GM19372 (cell line): ENCODE results near the gene ZDHHC8.
A peak's percentile ranks its signal among the peaks of the same experiment; 100 is the strongest.

Experiments
- ATAC-seq: cut with Tn5 transposase; IDR thresholded peaks from one replicate; pipeline ENCODE4 v1.9.1; 2021; ENCODE audit warnings: mild to moderate bottlenecking, low read depth, moderate library complexity; ENCODE audit not compliant: unreplicated experiment

The ZDHHC8 gene

DNA sequence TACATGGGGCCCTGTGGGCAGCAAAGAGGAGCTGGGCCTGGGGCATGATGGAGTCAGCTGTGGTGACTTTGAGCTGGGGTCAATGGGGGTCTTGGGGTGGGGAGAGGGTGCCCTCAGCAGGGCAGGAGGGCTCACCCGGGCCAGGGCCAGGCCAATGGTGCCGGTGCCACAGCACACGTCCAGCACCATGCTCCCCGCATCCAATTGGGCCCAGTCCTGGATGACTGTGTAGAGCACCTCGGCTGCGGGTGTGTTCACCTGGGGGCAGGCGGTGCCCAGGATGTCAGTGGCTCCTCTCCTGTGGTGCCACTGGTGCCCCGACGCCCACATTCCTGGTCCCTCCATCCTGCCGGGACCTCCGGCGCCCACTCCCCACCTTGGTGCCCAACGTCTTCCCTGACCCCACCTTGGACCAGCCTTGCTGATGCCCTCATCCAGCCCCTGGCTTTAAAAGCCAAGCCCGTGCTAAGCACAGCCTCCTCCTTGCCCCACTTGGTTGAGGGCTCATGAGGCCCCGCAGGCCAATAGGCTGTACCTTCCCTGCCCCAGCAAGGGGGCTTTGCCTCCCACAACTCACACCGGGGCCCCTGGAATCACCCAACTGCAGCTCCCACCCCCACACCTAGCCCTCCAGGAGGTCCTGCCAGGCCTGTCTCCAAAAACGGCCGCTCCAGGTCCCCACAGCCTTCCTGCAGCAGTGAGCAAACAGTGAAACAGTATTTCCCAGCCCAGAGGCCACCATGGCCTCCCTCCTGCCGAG, 17.9 kb upstream of the ZDHHC8 start:
- ATAC-seq: no peak

DNA sequence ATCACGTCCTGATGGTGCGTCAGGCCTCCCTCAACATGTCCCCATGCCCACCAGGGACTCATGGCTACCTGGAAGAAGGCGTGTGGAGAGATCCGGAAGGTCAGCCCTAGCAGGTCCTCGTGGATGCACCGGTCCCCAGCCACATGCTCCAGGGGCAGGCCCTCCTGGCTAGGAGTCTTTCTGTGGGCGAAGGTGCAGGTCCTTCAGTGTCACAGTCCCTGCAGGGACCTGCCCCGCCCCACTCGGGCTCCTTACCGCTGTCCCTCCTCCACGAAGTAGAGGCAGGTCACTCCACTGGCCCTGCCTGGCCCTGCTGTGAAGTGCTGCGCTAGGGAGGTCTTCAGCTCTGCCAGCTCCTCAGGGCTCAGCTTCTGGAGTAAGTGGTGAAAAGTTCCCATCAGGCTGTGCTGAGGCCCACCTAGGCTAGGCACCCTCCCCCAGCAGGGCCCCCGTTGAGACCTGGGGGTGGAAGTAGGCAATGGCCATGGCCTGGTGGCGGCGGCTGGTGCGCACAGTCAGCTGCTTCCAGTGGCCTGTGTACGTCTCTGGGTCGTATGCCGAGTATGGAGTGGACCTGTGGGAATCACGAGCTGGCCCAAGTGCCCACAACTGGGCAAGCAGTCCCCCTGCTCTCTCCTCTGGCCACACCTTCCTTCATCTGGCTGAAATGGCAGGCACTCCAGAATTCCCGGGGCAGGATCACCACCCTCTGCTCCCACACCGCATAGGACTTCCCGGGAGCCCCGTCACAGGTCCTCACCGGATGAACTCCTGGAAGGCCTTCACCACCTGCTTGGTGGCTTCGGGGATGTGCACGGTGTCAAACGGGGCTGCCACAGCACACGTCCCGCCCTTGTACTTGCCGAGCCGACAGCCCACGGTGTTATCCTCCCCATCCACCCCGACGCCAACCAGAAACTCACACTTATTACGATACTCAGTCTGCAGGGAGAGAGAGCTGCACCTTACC, 16.8 kb upstream of the ZDHHC8 start:
- ATAC-seq: no peak

DNA sequence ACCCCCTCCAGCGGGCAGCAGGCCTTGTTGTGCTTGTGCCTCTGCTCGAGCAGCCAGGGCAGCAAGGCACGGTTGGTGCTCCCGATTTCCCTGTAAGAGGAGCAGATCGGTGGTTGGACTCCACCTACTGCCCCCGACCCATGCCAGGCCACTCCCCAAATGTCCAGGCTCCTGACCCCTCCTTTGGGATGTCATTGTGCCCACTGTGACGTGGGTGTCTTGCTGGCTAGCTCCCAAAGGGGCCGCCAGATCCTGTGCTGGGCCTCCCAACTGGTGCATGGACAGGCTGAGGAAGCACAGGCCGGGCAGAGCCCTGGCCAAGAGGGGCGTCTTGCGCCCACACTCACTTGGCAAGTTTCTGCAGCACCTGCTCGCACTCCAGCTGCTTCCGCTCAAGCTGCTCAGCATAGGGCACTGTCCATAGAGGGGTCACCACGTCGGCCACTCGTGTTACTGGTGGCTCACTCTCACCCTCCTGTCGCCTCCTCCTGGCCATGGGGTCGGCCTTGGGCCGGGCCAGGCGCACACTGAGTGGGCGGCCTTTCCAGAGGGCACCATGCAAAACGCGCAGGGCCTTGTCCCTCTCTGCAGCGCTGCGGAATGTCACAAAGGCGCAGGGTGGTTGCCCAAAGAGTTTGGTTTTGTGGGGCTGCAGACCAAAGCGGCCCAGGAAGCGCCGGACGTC, 15.8 kb upstream of the ZDHHC8 start, which contains the start of gene RANBP1:
Gene RANBP1 (plus strand): TSS at position 414 of the 685 bp plus-strand sequence. CDS start 81 bp downstream, at position 495.
- no peak for ATAC-seq

DNA sequence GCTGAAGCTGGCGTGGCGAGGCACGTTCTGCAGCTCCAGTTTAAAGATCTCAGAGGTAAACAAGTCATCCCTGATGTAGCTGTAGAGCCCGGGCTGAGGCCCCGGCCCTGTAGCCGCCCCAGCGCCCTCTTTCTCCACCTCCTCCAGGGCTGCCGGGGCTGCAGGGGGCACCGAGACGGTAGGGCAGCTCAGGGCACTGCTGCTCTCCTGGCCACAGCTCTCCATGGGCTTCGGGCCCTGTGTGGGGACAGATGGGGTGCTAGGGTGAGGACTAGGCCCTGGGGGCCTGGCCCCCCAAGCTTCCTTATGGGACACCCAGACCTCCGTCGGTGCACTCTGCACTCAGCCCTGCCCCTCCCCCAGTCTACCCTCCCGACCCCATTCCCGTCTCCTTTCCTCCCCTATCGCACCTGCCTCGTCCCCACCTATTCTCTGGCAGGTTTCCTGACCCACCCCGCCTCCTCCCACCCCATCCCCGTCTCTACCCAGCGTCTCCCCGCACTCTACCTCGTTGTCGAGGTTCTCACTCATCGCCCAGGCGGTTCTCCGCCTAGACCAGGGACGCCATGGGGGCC, 15.1 kb upstream of the ZDHHC8 start:
- ATAC-seq: no peak

DNA sequence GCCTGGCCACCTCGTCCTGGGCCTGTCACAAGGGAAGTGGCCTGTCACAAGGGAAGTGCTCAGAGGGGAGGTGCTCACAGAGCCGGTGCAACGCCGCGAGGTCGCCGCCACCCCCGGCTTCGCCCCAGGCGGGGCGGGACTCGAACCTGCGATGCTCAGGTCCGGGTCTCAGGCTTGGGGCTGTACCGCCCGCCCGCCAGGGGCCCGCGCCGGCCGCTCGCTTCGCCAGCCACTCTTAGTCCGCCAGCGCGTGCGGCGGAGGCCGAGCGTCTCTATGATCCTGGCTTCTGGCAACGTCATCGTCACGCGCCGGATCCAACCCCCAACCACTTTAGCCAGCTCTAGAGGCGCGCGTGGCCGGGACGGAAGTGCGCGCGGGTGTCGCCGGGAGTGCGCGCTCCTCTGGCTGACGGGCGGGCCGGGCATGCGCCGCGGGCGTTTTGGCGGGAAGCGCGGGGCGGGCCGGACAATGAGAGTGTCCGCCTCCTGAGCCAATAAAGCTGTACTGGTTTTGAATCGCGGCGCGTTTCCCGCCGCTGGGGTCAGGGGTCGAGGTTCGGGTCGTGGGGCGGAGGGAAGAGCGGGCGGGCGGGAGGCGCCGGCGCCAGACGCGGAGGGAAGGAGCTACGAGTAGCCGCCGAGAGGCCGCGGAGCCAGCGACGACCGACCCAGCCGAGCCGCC, 14.5 kb upstream of the ZDHHC8 start, which contains the start of gene TRMT2A:
Gene TRMT2A (minus strand): TSS at position 276 of the 682 bp plus-strand sequence. CDS start 320 bp downstream, outside the sequence.
- ATAC-seq: peak; percentile 82

DNA sequence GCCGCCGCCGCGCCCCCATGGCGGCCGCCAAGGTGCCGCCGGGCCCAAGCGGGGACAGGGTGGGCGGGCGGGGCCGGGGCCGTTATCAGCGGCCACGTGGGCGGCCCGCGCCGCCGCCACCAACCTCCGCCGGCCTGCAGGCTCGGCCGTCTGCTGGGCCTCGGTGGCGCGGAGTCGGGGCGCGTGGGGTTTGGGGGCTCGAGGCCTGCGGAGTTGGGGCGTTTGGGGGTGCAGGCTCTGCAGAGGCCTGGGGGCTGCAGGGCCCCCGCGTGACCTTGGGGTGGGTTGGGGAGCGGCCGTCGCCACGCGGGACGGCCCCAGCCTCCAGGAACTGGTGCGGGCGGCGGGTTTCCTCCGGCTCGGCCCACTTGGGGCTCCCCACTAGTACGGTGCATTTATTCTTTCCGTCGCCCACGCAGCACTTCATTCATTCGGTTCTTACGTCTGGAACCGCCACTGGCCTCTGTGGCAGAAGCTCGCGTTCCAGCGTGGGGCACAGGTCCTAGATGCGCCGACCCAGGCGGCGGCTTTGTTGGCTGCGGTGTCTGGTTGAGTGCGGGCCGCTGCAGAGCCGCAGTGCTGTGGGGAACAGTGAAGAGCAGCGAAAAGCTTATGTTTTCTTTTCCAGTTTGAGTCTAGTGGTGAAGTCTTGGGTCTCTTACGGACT, 13.8 kb upstream of the ZDHHC8 start:
- ATAC-seq: peak; percentile 17

DNA sequence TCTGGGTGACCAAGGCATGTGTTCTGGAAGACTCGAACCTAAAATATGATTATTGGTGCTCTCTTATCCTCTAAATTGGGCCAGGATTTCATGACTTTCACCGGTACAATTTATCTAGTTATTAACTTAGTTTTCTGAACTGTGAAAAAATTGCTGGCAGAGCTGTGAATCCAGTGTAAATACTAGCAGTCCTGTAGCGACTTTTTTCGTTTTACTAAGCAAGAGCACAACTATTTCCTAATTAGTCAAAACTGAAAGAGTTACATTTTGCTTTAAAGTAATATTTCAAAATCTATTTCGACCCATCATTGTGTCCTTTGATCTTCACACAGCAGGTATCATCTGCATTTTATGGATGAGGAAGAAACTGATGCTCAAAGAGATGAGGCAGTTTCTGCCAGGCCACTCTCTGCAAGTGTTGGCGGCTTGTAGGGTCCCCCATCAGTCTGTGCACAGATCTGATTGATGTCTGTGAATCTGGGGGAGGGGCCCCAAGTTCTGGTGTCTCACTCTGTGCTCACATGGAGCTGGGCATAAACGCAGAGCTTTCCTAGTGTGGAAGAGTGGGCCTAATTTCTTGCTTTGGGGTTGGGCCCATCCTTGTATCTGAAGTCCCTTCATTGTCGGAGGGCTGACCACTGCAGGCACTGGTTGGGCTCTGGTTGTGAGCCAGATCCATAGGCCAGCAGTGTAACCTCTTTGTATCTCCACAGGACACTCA, 13.1 kb upstream of the ZDHHC8 start:
- ATAC-seq: no peak

DNA sequence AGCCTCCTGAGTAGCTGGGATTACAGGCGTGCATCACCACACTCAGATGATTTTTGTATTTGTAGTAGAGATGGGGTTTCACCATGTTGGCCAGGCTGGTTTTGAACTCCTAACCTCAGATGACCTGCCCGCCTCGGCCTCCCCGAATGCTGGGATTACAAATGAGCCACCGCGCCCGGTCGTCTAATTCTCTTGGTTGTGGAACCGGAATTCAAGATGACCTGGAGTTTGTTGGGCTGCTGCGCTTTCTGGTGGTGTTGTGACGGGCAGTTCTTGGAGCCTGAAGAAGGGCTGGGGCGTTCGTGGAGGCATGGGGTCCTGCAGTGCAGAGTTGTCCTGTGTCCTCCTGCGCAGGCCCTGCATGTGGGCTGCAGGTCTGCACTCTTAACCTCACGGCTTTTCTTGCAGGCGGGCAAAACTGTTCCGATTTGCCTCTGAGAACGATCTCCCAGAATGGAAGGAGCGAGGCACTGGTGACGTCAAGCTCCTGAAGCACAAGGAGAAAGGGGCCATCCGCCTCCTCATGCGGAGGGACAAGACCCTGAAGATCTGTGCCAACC, 9.7 kb upstream of the ZDHHC8 start:
- ATAC-seq: no peak

DNA sequence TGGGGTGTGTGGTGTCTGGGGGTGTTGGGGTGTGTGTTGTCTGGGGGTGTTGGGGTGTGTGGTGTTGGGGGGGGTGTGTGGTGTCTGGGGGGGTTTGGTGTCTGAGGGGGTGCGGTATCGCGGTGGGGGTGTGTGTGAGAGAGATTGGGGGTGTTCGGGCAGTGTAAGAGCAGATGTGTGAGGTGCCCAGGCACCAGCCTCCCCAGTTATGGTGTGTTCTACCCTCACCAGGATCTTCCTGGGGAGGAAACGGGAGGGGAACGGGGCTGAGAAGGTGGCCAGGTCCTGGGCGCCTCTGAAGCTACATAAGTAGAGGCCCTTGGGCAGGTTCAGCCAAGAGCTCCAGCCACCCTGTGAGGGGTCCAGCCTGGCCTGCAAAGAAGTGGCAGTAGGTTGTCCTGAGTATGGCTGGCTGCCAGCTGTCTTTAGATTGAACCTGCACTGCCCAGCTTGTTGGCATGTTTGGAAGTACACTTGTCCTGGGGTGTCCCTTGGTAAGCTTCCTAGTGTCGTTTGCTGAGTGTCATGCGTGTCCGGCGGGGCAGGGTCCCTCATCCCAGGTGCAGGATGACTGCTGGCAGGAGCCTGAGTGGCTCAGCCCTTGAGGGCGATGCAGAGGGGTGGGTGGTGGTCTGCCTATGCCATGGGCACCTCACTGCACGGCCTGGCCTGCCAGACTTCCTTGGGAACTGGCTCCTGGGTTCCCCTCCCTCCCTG, 8.1 kb upstream of the ZDHHC8 start:
- ATAC-seq: no peak

DNA sequence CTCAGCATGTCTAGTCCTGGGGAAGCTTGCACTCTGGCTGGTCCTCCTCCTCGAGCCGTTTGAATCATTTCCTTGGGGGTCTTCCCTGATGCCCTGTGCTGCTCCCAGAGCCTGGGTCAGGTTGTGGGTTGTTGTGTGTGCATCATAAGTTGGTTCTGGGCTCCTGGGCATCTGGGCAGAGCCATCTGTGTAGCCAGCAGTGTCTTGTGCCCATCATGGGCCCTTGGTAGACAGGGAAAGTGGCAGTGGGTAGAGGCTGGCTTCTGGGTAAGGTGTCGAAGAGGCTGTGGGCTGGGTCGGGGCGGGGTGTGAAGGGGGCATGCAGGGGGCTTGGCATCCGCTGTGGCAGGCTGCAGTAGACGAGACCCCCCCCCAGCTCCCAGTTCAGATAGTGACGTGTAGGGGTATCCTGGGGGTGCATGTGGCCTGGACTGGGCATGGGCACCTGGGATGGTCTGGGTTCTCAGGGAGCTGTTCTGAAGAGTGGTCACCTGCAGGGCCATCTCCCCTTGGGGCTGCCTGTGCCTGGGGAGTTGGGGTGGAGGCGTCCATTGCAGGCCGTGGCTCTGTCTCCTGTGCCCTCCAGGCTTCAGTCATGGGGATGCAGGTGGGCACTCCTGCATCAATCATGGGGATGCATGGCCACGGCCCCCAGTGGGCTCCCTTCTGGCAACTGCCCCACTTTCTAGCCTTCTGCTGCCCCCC, 7.4 kb upstream of the ZDHHC8 start:
- no peak for ATAC-seq

DNA sequence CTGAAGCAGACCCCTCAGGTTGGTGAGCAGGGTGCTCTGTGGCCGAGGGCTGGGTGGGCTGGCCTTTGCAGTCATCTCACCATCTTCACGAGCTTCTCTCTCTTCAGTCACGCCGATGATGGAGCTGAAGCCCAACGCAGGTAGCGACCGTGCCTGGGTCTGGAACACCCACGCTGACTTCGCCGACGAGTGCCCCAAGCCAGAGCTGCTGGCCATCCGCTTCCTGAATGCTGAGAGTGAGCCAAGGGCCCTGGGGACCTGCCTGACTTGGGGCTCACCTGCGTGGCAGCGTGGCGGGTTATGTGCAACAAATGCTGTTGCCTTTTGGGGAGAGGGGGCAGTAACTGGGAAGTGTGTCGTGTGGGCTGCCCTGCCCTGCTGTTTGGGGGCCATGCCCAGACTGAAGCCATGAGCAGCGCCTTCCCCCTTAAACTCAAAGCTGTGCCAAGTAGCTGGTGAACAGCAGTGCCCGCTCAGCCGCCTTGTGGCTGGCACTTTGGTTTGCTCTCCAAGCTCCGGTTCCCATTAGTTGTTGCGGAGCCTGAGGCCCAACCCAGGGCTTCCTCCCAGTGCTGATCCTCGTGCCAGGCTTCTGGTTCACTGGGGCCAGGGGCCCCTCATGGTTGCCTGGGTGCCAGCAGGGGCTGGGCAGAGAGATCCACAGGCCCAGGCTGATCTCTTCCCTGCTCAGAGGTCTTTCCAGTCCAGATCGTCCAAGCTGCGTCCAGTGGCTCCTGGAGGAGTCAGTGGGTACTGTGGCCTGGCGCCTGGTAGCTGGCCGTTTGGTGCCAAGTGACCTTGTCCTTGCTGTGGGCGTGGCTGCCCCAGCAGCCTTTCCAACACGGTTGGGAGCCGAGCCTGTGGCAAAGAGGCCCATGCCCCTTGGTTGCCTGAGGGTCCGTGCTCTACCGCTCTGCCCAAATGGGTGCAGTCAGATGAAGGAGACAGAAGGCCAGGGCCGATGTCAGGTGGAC, 6.1 kb upstream of the ZDHHC8 start:
- ATAC-seq: no peak

DNA sequence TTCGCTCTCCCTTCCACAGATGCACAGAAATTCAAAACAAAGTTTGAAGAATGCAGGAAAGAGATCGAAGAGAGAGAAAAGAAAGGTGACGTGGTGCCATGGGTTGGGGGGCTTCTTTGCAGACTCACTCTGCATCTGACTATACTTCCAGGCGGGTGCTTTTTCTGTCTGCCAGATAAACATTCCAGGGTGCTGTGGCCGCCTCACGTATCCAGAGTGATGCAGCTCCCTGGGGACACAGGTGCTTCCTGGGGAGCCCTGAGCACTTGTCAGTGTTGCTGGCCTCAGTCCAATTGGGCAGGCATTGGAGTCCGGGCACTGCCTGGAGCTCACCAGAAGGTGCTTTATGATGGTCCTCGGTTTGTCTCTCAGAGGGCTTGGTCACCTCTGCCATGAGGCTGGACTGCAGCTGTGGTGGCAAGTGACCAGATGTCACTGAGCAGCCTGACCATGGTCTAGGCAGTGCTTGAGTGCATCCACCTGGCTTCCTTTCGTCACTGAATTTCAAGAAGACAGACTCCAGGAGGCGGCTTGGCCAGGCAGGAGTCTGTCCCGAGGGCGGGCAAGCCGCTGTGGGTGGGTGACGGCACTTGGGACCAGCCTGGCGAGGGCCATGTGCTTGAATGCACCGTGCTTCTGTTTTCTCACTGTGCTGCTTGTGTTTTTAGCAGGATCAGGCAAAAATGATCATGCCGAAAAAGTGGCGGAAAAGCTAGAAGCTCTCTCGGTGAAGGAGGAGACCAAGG, 5.1 kb upstream of the ZDHHC8 start:
- no peak for ATAC-seq

DNA sequence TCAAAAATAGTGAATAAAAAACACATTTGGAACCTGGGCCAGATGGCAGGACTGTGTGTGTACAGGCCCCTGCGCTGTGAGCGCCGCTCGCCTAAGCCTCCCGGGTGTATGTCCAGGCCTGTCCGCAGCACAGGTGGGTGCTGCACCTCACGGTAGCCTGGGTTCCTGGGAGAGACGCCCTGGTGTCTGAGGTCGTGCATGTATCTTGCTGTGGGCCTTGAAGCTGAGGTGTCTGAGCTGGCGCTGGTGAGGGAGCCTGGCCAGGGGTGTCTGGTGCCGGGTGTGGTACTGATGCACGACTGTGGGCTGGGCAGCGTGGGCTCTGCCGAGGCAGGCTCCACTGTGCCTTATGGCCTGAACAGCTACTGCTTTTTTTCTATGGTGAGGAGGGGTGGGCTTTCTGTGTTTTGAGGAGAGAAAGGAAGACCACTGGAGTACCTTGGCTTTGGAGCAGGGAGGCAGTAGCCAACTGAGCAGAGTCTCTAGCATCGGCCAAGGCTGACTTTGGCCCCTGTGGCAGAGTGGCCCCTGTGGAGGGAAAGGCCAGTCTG, 4.2 kb upstream of the ZDHHC8 start:
- ATAC-seq: no peak

DNA sequence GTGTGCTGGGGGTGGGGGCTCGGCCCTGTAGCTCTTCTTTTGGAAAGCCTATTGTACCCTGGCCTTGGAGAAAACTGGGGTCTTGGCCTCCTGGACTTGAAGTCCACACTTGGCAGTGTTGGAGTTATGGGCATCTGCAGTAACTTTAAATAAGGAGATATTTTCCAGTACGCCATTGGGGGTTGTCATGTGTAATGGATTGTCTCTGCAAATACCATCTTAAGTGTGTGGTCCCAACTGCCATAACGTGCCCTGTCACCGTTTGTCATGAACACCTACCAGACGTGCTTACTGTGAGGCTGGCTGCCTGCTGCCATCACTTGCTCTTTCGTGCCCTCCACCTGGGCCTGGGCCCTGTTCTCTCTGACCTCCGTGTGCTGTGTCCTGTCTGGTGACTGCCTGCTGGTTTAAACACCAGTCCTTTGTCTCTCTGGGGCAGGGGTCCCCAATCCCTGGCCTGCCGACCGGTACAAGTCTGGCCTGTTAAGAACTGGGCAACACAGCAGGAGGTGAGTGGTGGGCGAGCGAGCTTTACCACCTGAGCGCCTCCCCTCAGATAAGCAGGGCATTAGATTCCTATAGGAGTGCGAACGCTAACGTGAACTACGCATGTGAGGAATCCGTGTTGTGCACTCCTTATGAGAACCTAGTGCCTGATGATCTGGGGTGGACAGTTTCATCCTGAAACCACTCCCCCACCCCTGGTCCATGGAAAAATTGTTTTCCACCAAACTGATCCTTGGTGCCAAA, 3.6 kb upstream of the ZDHHC8 start:
- no peak for ATAC-seq

DNA sequence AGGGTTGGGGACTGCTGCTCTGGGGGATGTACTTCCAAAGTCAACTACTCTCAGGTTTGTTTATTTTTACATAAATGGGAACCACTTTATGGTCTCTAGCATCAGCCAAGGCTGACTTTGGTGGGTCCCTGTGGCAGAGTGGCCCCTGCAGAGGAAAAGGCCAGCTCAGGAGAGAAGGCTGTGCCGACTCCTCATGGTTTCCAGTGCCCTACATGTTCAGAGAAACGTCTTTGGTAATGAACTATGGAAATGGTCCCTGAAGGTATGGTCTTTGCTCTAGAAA, 3.0 kb upstream of the ZDHHC8 start:
- no peak for ATAC-seq
